Kasumi-1 (cell line): ENCODE data around the gene SREBF1.

Experiments
- DNase-seq, 2 experiments: peaks; one replicate each; lab custom pipeline; 2025; lab: John Stamatoyannopoulos, UW

SREBF1 gene

DNA sequence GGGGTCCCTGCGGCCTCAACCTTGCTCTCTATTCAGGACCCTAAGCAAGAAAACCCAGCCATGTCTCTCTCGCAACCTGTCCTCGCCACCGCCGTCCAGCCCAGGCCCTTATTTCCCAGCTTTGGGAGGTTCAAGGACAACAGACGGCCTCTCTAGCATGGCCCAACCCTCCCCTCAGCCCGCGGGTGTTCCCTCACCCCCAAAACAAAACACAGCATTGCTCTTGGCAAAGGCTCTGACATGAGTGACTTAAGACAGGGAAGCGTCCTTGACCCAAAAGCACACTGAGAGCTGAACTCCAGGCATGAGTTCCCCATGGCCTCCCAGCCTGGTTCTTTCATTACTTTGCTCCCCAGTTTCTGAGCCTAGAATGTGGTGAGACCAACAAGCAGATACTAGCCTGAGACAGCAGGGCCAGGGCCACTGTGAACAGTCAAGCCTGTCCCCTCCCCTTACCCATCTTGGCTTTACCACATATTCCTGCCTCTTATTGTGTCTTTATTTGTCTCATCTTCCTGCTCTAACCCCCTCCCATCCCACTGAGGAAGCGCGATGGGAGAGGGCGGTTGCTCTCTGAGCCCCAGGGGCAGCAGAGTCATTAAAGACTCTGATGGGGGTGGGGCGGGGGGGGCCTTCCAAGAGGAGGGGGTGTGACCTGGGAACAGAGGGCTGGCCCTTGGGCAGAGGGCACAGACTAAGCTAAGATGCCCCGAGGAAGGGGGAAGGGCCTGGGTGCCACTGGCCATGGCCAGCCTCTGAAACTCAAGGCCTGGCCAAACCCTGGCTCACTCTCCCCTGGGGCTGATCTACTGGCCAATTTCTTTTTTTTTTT, 11.8 kb downstream of the SREBF1 start:
- peak in 1 of 2 experiments; percentile 6 for DNase-seq

DNA sequence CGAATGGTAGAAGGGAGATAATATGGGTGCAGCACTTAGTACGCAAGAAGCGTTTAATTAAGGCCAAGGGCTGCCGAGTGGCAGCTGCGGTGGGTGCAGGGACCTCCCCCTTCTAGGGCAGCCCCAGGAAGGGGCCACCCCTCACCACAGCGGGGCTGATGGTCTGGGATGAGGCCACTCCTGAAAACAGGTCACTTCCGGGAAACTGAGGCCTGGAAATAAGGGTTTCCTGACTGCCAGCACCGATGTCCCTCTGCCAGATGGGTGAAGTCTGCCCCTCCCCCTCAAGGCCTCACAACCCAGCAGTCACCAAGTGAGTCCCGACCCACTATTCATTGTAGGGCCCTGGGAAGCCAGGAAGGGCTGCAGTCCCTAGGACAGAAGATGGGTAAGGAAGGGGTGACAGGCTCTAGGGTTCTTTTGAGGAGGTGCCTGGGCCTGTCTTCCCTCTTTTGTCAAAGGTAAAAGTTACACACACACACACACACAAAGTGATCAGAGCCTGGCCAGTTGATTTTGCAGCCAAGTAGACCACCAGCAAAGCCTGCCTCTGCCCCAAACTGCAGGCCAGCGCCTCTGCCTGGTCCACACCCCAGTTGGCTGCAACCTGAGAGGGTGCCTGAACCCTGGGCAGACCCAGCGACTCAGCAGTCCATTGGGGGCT, 12.5 kb downstream of the SREBF1 start:
- DNase-seq, result no peak

- peak; percentile 15 to 37 for DNase-seq
Measured at GRCh38 chr17:17823433-17824118, 13.2 kb downstream of the SREBF1 start.

DNA sequence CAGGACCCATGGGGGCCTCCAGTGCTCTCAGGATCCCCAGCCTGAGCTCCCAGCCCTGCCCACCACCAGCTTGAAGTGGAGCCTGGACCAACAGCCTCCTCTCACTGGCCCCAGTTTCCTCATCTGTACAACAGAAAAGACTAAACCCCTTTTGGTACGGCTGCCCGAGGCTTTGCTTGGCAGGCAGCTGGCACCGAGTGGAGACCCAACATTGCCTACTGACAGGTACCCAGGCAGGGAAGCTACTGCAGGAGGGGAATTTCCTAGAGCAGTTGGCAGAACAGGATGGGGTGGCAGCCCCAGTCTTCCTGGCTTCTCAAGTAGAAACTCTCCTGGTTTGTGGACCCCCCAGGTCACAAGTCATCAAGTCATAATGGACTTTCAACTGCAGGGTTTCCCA, 14.2 kb downstream of the SREBF1 start:
- DNase-seq, result no peak

DNA sequence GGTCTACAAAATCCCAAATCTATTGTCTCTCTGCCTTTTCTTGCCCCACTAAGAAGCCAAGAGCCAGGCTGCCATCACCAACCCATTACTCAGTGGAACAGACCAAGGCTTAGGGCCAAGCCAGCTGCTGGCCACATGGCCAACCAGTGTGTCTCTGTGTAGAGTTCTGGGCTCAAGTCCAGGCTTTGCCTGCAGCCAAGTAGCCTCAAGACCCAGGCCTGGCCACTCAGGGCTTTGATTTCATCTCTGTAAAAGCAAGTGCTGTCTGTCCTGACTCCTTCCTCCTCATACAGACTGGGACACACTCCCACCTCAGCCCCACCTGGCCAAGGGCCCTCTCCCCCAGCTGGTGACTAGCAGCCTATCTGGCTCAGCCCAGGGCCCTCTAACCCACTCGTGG, 14.6 kb downstream of the SREBF1 start:
- DNase-seq, result no peak

DNA sequence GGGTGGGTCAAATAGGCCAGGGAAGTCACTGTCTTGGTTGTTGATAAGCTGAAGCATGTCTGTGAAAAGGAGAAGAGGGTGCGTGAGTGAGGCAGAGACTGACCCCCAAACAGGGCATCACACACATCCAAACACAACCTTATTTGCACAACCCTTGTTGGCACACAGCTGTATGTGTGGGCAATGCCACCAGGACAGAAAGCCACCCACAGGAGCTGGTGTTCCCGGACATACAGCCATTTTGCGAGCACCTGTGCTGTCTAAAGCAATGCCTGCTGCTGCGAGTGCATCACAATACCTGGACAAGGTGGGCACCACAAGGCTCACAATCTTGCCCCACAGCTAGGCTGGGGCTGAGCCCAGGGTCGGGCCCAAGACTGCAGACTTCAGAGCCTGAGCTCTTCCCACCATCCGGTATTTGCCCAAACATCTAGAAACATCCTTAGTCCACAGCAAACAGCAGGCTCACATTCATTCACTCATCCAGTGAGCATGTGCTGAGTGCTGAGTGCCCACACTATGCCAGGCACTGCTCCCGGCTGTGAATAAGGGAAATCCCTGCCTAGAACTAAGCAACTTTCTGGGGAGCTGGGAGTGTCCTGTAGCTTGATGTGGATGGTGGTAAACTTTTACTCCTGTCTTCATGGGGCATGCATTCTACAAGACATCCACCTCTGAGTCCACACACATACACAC, 16.2 kb downstream of the SREBF1 start:
- no peak for DNase-seq

- no peak for DNase-seq
Measured at GRCh38 chr17:17820046-17820445, 16.7 kb downstream of the SREBF1 start.

GRCh38 chr17:17819561-17819995, 17.2 kb downstream of the SREBF1 start:
- DNase-seq, result peak in 1 of 2 experiments; percentile 1

- no peak for DNase-seq
Measured at GRCh38 chr17:17819111-17819510, 17.7 kb downstream of the SREBF1 start.

DNA sequence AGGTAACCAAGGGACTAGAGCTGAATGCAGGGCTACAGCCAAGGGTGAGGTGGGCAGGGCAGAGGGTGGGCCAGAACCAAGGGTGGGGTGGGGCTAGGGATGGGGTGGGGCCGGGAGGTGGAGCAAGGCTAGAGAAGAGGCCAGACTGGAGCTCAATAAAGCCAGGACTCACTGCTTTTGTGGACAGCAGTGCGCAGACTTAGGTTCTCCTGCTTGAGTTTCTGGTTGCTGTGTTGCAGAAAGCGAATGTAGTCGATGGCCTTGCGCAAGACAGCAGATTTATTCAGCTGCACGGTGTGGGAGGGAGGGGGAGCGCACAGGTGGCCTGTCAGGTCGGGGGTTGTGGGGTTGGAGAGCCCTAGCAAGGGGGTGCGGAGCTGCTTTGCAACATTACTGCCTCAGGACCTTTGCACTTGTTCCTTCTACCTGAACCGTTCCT, 18.7 kb downstream of the SREBF1 start:
- peak in 1 of 2 experiments; percentile 4 for DNase-seq

GRCh38 chr17:17817552-17817947, 19.2 kb downstream of the SREBF1 start:
- DNase-seq, result no peak

DNA sequence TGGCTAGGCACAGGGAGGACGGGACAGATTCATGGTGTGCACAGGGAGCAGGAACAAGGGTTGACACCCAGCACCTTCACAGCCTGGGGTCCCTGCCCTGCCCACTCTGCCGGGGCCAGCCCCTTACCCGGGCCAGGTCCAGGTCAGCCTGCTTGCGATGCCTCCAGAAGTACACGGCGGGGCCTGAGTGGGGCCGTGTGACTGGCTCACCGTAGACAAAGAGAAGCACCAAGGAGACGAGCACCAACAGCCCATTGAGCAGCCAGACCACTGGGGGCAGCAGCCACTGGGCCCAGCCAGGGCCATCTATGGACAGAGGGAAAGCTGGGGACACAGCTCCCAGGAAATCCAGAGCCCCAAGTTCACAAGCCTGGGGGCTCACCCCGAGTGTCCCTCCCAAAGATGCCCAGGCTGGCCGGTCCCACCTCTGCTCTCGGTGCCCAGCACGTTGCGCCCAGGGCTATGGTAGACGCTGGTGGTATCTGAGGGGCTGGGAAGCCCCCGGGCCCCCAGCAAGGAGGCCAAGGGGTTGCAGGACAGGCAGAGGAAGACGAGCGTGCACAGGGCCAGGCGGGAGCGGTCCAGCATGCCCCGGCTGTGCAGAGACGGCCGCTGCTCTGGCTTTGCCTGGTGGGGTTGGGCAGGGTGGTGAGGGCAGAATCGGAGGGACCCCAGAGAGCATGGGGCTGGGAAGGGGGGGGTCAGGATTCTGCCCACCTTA, 19.8 kb downstream of the SREBF1 start:
- no peak for DNase-seq

DNA sequence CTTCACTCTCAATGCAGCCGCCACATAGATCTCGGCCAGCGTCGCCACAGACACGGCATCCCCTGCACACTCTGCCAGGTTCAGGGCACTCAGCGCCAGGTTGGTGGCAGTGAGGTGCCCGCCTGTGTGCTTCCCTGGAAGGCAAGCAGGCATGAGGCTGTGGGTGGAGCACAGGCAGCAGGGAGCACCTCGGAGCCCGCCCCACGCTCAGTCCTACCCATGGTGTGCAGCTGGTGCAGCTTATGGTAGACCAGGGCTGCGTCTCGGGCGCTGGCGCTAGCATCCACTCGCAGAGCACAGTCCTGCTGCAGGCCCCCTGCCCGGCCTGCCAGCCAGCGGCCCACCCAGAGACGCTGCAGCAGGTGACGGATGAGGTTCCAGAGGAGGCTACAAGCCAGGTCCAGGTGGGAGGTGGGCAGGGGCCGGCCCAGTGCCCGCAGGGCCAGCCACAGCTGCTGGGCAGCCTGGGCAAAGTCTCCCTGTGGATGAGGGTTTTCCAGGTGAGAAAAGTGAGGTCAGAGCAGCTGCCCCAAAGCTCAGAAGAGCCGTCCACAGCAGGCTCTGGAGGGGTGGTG, 20.5 kb downstream of the SREBF1 start:
- DNase-seq, result no peak

DNA sequence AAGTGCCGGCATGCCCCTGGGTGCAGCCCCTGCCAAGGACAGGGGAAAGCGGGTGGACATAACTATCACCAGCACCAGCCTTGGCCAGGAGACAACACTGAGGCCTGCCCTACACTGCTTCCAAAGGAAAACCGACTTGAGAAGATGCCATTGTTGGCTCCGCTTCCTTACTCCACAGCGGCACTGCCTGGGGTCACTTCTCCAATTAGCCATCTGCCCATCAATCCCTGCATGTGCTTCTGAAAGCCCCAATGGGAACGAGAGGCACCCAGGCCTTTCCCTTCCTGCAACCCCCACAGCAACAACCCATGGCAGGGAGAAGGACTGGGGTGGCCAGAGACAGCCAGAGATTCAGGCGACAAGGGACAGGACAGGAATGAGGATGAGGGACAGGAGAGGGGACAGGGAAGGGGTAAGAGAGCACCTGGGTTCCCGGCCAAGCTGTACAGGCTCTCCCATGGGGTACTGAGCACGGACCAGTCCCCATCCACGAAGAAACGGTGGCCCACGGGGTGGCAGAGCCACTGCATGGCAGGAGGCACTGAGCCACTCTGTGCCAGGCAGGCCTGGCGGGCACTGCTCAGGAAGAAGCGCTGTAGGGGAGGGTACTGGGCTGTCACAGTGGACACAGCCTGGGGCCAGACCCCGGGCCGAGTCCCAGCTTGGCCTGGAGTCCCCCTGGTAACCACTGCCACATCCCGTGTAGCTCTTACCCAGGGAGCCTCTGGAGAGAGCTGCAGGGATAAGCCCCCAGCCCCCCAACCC, 21.2 kb downstream of the SREBF1 start:
- no peak for DNase-seq

- no peak for DNase-seq
Measured at GRCh38 chr17:17815062-17815406, 21.8 kb downstream of the SREBF1 start.

GRCh38 chr17:17814162-17815061, 22.4 kb downstream of the SREBF1 start:
- DNase-seq, result no peak

GRCh38 chr17:17813725-17814095, 23.1 kb downstream of the SREBF1 start:
- DNase-seq, result no peak

DNA sequence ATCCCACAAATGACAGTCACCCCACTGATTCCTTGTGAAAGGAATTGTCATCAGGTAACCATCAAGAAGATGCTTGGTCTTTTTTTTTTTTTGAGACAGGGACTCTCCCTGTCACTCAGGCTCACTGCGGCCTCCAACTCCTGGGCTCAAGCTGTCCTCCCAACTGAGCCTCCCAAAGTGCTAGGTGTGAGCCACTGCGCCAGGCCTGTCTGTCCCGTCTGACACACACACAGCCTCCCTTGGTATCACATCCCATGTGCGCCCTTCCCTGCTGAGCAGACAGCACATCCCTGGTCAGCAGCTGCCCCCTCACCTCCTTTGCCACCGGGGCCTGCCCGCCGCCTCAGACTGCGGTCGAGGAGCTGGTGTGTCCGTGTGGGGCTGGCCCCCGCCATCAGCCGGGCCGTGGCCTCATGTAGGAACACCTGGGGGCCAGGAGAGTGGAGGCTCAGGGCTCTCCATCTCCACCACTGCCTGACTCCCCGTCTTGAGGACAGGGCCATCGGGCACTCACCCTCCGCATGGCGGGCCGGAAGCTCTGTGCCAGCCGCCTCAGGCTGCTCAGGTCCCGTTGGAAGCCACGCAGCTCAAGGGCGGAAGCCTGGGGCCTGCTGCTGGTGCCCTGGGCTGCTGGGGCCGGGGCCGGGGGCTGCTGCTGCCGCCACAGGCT, 23.6 kb downstream of the SREBF1 start:
- DNase-seq, result no peak
